ENCODE results near the gene PNCK. TPM values are rescaled to one million over a fixed set of nuclear protein-coding genes. Genes with fewer than 3 reads are reported as not detected.

The PNCK gene
- total RNA-seq, 1 donor from 2014 or later: 0.84 TPM

GRCh38 chrX:153623310-153624029 lies 50.1 kb downstream of the PNCK start:
- no peak for DNase-seq
- H3K4me3 Mint-ChIP-seq: no peak overlapping the region
- no peaks in the 10 kb centered on the region for H3K9me3 Mint-ChIP-seq
- intact Hi-C loops (cut with micrococcal nuclease): no loop called here
- peaks cover 3% of the 10 kb centered on the region for H3K27me3 Mint-ChIP-seq
- H3K27ac Mint-ChIP-seq: no peak overlapping the region
- no peaks in the 10 kb centered on the region for H3K4me1 Mint-ChIP-seq
- H3K36me3 Mint-ChIP-seq (ENCODE audit: low read depth): no peaks in the 10 kb centered on the region

DNA sequence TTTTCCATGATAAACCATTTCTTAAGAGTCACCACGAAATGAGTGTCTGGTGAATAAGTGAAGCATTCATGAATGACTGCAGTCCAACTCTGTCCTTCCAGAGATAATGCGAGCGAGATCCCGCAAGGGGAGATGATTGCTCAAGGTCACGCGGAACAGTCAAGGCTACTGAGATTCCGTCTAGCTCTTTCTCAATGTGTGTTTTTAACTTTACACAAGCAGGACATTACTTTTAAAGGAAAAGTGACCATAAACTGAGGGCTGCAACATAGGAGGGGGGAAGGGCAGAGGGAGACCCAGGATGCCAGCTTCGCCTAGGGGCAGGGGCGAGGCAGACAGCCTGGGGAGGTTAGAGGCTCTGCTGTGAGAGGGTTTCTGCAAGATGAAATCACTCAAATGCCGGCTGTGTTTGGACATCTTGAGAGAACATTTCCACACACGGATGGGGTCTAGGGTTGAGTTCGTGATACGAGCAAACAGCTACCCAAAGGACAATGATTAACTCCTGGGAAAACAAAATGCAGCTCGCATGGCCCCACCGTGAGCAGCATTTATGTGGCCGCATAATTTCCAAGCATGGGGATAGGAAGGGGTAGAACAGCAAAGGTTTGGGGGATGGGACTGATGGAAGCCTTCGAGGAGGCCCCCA lies 50.8 kb downstream of the PNCK start:
- H3K4me3 Mint-ChIP-seq: no peak overlapping the region
- intact Hi-C loops (cut with micrococcal nuclease): no loop called here
- H3K9me3 Mint-ChIP-seq: no peaks in the 10 kb centered on the region
- H3K4me1 Mint-ChIP-seq: no peaks in the 10 kb centered on the region
- H3K36me3 Mint-ChIP-seq (ENCODE audit: low read depth): no peaks in the 10 kb centered on the region
- H3K27ac Mint-ChIP-seq: no peak overlapping the region
- no peak for DNase-seq
- H3K27me3 Mint-ChIP-seq: peaks cover 6% of the 10 kb centered on the region

GRCh38 chrX:153621949-153622598 lies 51.5 kb downstream of the PNCK start:
- DNase-seq: no peak
- H3K4me3 Mint-ChIP-seq: no peak overlapping the region
- intact Hi-C loops (cut with micrococcal nuclease): no loop called here
- no peaks in the 10 kb centered on the region for H3K9me3 Mint-ChIP-seq
- H3K4me1 Mint-ChIP-seq: no peaks in the 10 kb centered on the region
- H3K36me3 Mint-ChIP-seq (ENCODE audit: low read depth): no peaks in the 10 kb centered on the region
- peaks cover 10% of the 10 kb centered on the region for H3K27me3 Mint-ChIP-seq
- no peak overlapping the region for H3K27ac Mint-ChIP-seq

GRCh38 chrX:153620576-153620975 lies 53.0 kb downstream of the PNCK start:
- intact Hi-C loops (cut with micrococcal nuclease): no loop called here
- H3K4me1 Mint-ChIP-seq: no peaks in the 10 kb centered on the region
- no peaks in the 10 kb centered on the region for H3K36me3 Mint-ChIP-seq (ENCODE audit: low read depth)

More at GRCh38 chrX:153620576-153620975, 53.0 kb downstream of the PNCK start:
- Mint-ChIP-seq H3K27me3 (peaks cover 15% of the 10 kb centered on the region), H3K9me3 (no peaks in the 10 kb centered on the region), H3K27ac (no peak overlapping the region), H3K4me3 (no peak overlapping the region)
- DNase-seq: no peak

Other genes starting within 250 kb of the PNCK start
- gene TREX2, start 227.8 kb downstream of the PNCK start, total RNA-seq: 1.1 and 1.9 TPM in 2 replicates
- 75.7 and 79.4 TPM in 2 replicates for gene HAUS7, start 203.2 kb downstream of the PNCK start, total RNA-seq
- not detected in 2 replicates for gene BGN, start 178.8 kb downstream of the PNCK start, total RNA-seq
- gene ATP2B3, start 156.2 kb downstream of the PNCK start, total RNA-seq: not detected in 2 replicates
- gene CCNQ, start 74.7 kb downstream of the PNCK start, total RNA-seq: 27.3 and 28.7 TPM in 2 replicates
- 0.19 and 0.24 TPM in 2 replicates for gene DUSP9, start 26.6 kb downstream of the PNCK start, total RNA-seq
- gene SLC6A8, start 14.1 kb upstream of the PNCK start, total RNA-seq: 3.5 TPM in 2 replicates
- gene BCAP31, start 50.6 kb upstream of the PNCK start, total RNA-seq: 154 and 157 TPM in 2 replicates
- 6.6 and 7.7 TPM in 2 replicates for gene ABCD1, start 51.0 kb upstream of the PNCK start, total RNA-seq
- 0.43 and 0.49 TPM in 2 replicates for gene PLXNB3, start 90.4 kb upstream of the PNCK start, total RNA-seq
- gene SRPK3, start 107.2 kb upstream of the PNCK start, total RNA-seq: not detected in 2 replicates
- 70.2 and 78.8 TPM in 2 replicates for gene IDH3G, start 120.6 kb upstream of the PNCK start, total RNA-seq
- 265 and 277 TPM in 2 replicates for gene SSR4, start 120.9 kb upstream of the PNCK start, total RNA-seq
- 0.26 and 0.58 TPM in 2 replicates for gene PDZD4, start 156.7 kb upstream of the PNCK start, total RNA-seq
- gene L1CAM, start 212.4 kb upstream of the PNCK start, total RNA-seq: 1.3 and 1.6 TPM in 2 replicates
- gene AVPR2, start 230.9 kb upstream of the PNCK start, total RNA-seq: not detected in 2 replicates